Esophagus muscularis mucosa (tissue), 4 donors: ENCODE data around the gene FKBP10. TPM values are rescaled to one million over a fixed set of nuclear protein-coding genes. Genes with fewer than 3 reads are reported as not detected.

Experiments used
- DNase-seq: peaks from one replicate; pipeline ENCODE4 v3.0.0-alpha.2; 2017; ENCODE audit errors: extremely low spot score
- H3K27ac ChIP-seq, 4 donors: fragments of 200-600 bp; sonication (generic); replicated peaks in 1 of 4; 1 replicate in 3 of 4; 2 replicates in 1 of 4; pipeline ENCODE4 v1.5.1; 2016 to 2019; ENCODE audit warnings: mild to moderate bottlenecking in 1 of 4
- H3K27me3 ChIP-seq, 4 donors: fragments of 200-600 bp; sonication (generic); one replicate each; pipeline versions ENCODE4 v1.5.1 to v1.6.0; 2016 to 2019
- H3K36me3 ChIP-seq, 4 donors: fragments of 200-600 bp; sonication (generic); one replicate each; pipeline ENCODE4 v1.5.1; 2016 to 2019
- H3K4me1 ChIP-seq, 4 donors: fragments of 200-600 bp; sonication (generic); one replicate each; pipeline ENCODE4 v1.5.1; 2016 to 2019
- H3K4me3 ChIP-seq, 4 donors: fragments of 200-600 bp; sonication (generic); 1 replicate in 2 of 4; 2 replicates in 2 of 4; pipeline ENCODE4 v1.5.1; 2016 to 2019; ENCODE audit warnings: mild to moderate bottlenecking in 4 of 4, moderate library complexity in 1 of 4
- H3K9me3 ChIP-seq, 4 donors: fragments of 200-600 bp; sonication (generic); 1 replicate in 3 of 4; 2 replicates in 1 of 4; pipeline ENCODE4 v1.5.1; 2016 to 2019
- CTCF ChIP-seq, 3 experiments: fragments of 200-600 bp in 2 of 3; fragments of 450-650 bp in 1 of 3; sonication (generic) in 2 of 3; IDR thresholded peaks; one replicate each; pipeline ENCODE4 v1.5.1; 2017 to 2019; ENCODE audit warnings: antibody characterized with exemption in 3 of 3, mild to moderate bottlenecking in 2 of 3, moderate library complexity in 1 of 3
- EP300 ChIP-seq: sonication (generic); formaldehyde crosslinking; IDR thresholded peaks from one replicate; pipeline ENCODE4 v1.6.1; 2017; ENCODE audit warnings: antibody characterized with exemption
- POLR2A ChIP-seq: fragments of 450-650 bp; IDR thresholded peaks from one replicate; pipeline ENCODE4 v1.6.1; 2017; ENCODE audit warnings: antibody characterized with exemption, moderate library complexity, mild to moderate bottlenecking, low read depth
- POLR2AphosphoS5 ChIP-seq, 2 donors: sonication (generic); formaldehyde crosslinking; IDR thresholded peaks; one replicate each; pipeline ENCODE4 v1.6.1; 2017; ENCODE audit warnings: antibody characterized with exemption in 2 of 2
- WGBS: methylation state at CpG from one replicate; pipeline ENCODE4 v1.1.5; 2018; 5-methylcytosine and 5-hydroxymethylcytosine counted together
- intact Hi-C: fragments of 100-400 bp; cut with DNase I; formaldehyde crosslinking; loops from one replicate; pipeline ENCODE4 v1.15.1; 2023
- total RNA-seq, 4 donors: library from RNA; depleted of rRNA; stranded (reverse); fragments of >200 nt; gene quantifications; one replicate each; pipeline versions ENCODE4 v1.1.0 to v1.2.1, GENCODE V29; 2016

The FKBP10 gene
- total RNA-seq, 4 donors from 2014 or later = 30.5 to 49.4 (median 33.8) TPM

- H3K27ac ChIP-seq = peak overlapping the region in 1 of 4 donors; percentile 28
Measured at GRCh38 chr17:41801374-41802271, 11.2 kb upstream of the FKBP10 start.

GRCh38 chr17:41803049-41804020 lies 9.5 kb upstream of the FKBP10 start:
- H3K27ac ChIP-seq = no peak overlapping the region
- intact Hi-C loops = no loop called here
- H3K4me1 ChIP-seq = peaks cover 7 to 14% (median 9%) of the 10 kb centered on the region in 4 donors
- no peak overlapping the region for H3K4me3 ChIP-seq
- no peaks in the 10 kb centered on the region for H3K9me3 ChIP-seq
- WGBS = 74% methylated on average over 19 of the region's 24 CpGs
- peaks cover 0 to 43% (median 6%) of the 10 kb centered on the region in 4 donors for H3K36me3 ChIP-seq
- peaks cover 0 to 17% (median 0%) of the 10 kb centered on the region in 4 donors for H3K27me3 ChIP-seq
- no peak for DNase-seq
- TF ChIP-seq POLR2AphosphoS5 (IDR thresholded peaks at IDR 0.05) (no peak), EP300 (no peak), POLR2A (no peak), CTCF (IDR thresholded peaks at IDR 0.05) (no peak)

More at GRCh38 chr17:41801374-41802271, 11.2 kb upstream of the FKBP10 start:
- intact Hi-C loops = loop anchor here (1.0 kb wide), 1 partner anchor 63 kb away; no protein-coding TSS in a partner anchor
- H3K4me1 ChIP-seq = peaks cover 7 to 14% (median 9%) of the 10 kb centered on the region in 4 donors
- peak overlapping the region in 3 of 4 donors; percentile 7 to 38 (median 23) for H3K4me3 ChIP-seq
- peaks cover 0 to 17% (median 0%) of the 10 kb centered on the region in 4 donors for H3K27me3 ChIP-seq
- DNase-seq = peak; percentile 97
- 29% methylated on average over 8 of the region's 14 CpGs for WGBS
- peak in 2 of 3 experiments; percentile 96 to 97 for TF ChIP-seq CTCF (IDR thresholded peaks at IDR 0.05)
- TF ChIP-seq POLR2A = no peak
- no peak for TF ChIP-seq EP300
- peak; percentile 6 to 41 for TF ChIP-seq POLR2AphosphoS5 (IDR thresholded peaks at IDR 0.05)
- peaks cover 0 to 30% (median 6%) of the 10 kb centered on the region in 4 donors for H3K36me3 ChIP-seq
- H3K9me3 ChIP-seq = no peaks in the 10 kb centered on the region

GRCh38 chr17:41806685-41807445 lies 5.9 kb upstream of the FKBP10 start:
- no peak for DNase-seq
- Histone ChIP-seq H3K27me3 (no peaks in the 10 kb centered on the region), H3K4me3 (no peak overlapping the region), H3K9me3 (no peaks in the 10 kb centered on the region), H3K36me3 (peaks cover 0 to 49% (median 6%) of the 10 kb centered on the region in 4 donors), H3K27ac (no peak overlapping the region), H3K4me1 (peaks cover 15 to 31% (median 22%) of the 10 kb centered on the region in 4 donors)
- TF ChIP-seq POLR2AphosphoS5 (IDR thresholded peaks at IDR 0.05) (no peak), CTCF (IDR thresholded peaks at IDR 0.05) (no peak), POLR2A (no peak), EP300 (no peak)
- intact Hi-C loops = no loop called here
- WGBS = 87% methylated on average over 5 of the region's 8 CpGs
